Fibroblast of lung (primary cell): ENCODE results near the gene C20orf144. TPM values are rescaled to one million over a fixed set of nuclear protein-coding genes. Genes with fewer than 3 reads are reported as not detected.
A peak's percentile ranks its signal among the peaks of the same experiment; 100 is the strongest.

Experiments
- DNase-seq, 2 donors: peaks; one replicate each; pipeline versions ENCODE4 v3.0.0 to v3.0.0-alpha.2; 2010; ENCODE audit warnings: low read depth in 2 of 2
- H2AFZ ChIP-seq: 2 replicates; pipeline ENCODE4 v1.5.1; 2012; ENCODE audit warnings: low read length, control low read depth, inconsistent platforms
- H3K27ac ChIP-seq: 2 replicates; pipeline ENCODE4 v1.5.1; 2011; ENCODE audit warnings: low read length, control low read depth; ENCODE audit not compliant: insufficient read depth
- H3K27me3 ChIP-seq: 2 replicates; pipeline ENCODE4 v1.5.1; 2011; ENCODE audit warnings: mild to moderate bottlenecking, low read length; ENCODE audit not compliant: control insufficient read depth, insufficient read depth
- H3K36me3 ChIP-seq: 2 replicates; pipeline ENCODE4 v1.5.1; 2011; ENCODE audit warnings: low read length; ENCODE audit not compliant: control insufficient read depth, insufficient read depth
- H3K4me1 ChIP-seq: 2 replicates; pipeline ENCODE4 v1.5.1; 2011; ENCODE audit warnings: low read length; ENCODE audit not compliant: control insufficient read depth, insufficient read depth; ENCODE audit errors: extremely low read depth
- H3K4me2 ChIP-seq: 2 replicates; pipeline ENCODE4 v1.5.1; 2011; ENCODE audit warnings: low read length, control low read depth; ENCODE audit not compliant: insufficient read depth; ENCODE audit errors: extremely low read depth
- H3K4me3 ChIP-seq, 4 experiments: fragments of 200-600 bp in 1 of 4; sonication (generic) in 1 of 4; replicated peaks in 1 of 4; 2 replicates each; pipeline ENCODE4 v1.5.1; 2011 to 2016; ENCODE audit warnings: low read length in 4 of 4, low read depth in 3 of 4, mild to moderate bottlenecking in 3 of 4, control low read depth in 2 of 4, inconsistent platforms in 1 of 4, mixed read lengths in 1 of 4; ENCODE audit not compliant: insufficient read depth in 1 of 4; ENCODE audit errors: control extremely low read depth in 1 of 4
- H3K79me2 ChIP-seq: 2 replicates; pipeline ENCODE4 v1.5.1; 2012; ENCODE audit warnings: mild to moderate bottlenecking, low read length, inconsistent platforms; ENCODE audit not compliant: control insufficient read depth, insufficient read depth
- H3K9ac ChIP-seq: 2 replicates; pipeline ENCODE4 v1.5.1; 2011; ENCODE audit warnings: mild to moderate bottlenecking, low read length, control low read depth; ENCODE audit not compliant: insufficient read depth
- H3K9me3 ChIP-seq: 2 replicates; pipeline ENCODE4 v1.5.1; 2012; ENCODE audit warnings: low read depth, low read length; ENCODE audit not compliant: control insufficient read depth, insufficient read depth
- H4K20me1 ChIP-seq: 2 replicates; pipeline ENCODE4 v1.5.1; 2011; ENCODE audit warnings: low read length; ENCODE audit not compliant: control insufficient read depth, insufficient read depth; ENCODE audit errors: extremely low read depth
- EZH2 ChIP-seq: IDR thresholded peaks from 2 replicates; pipeline ENCODE4 v1.5.1; 2012; ENCODE audit warnings: low read length, control low read depth, mild to moderate bottlenecking; ENCODE audit errors: missing control alignments
- polyA plus RNA-seq, 2 donors: library from polyadenylated mRNA; depleted of rRNA in 1 of 2; stranded (reverse) in 1 of 2; unstranded in 1 of 2; fragments of >200 nt; gene quantifications; 2 replicates each; pipeline ENCODE4 v1.2.1, GENCODE V29; 2011 to 2012; ENCODE audit warnings: missing spikeins in 1 of 2
- total RNA-seq: library from RNA; depleted of rRNA; stranded (reverse); fragments of >200 nt; gene quantifications from 2 replicates; pipeline ENCODE4 v1.2.1, GENCODE V29; 2014
- TF ChIP-seq, protein P1 (sequence below), 2 donors: IDR thresholded peaks in 1 of 2; conservative IDR thresholded peaks in 1 of 2; 1 replicate in 1 of 2; 2 replicates in 1 of 2; pipeline ENCODE4 v1.5.1; 2011 to 2012; ENCODE audit warnings: low read length in 2 of 2, control low read depth in 1 of 2, inconsistent platforms in 1 of 2, low read depth in 1 of 2, mild to moderate bottlenecking in 1 of 2

C20orf144 gene
- total and polyA plus RNA-seq, 2 donors (not counting 1 experiment from before 2014, with no cell fraction given) = 0.10 to 0.17 TPM

DNA sequence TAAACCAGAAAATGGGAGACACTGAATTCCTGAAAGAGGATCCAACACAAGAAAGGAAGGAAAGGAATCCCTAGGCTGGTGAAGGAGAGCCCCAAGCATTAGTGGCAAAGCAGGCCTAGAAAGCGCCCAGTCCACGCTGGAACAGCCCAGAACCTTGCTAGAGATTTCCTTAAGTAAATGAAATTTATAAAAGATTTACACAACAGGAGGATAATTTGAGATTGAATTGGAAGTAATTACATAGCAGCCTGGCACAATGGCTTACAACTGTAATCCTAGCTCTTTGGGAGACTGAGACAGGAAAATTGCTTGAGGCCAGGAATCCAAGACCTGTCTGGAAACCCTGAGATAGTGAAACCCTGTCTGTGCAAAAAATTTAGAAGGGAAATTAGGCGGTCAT, 26.8 kb upstream of the C20orf144 start:
- Histone ChIP-seq H3K27ac (no peak overlapping the region), H3K9me3 (no peaks in the 10 kb centered on the region), H2AFZ (no peak overlapping the region), H3K36me3 (peaks cover 2% of the 10 kb centered on the region), H4K20me1 (no peaks in the 10 kb centered on the region), H3K27me3 (no peaks in the 10 kb centered on the region), H3K9ac (no peak overlapping the region), H3K4me1 (no peaks in the 10 kb centered on the region), H3K4me2 (no peak overlapping the region), H3K79me2 (no peaks in the 10 kb centered on the region), H3K4me3 (no peak overlapping the region)
- TF ChIP-seq EZH2 = no peak
- TF ChIP-seq, protein P1, sequence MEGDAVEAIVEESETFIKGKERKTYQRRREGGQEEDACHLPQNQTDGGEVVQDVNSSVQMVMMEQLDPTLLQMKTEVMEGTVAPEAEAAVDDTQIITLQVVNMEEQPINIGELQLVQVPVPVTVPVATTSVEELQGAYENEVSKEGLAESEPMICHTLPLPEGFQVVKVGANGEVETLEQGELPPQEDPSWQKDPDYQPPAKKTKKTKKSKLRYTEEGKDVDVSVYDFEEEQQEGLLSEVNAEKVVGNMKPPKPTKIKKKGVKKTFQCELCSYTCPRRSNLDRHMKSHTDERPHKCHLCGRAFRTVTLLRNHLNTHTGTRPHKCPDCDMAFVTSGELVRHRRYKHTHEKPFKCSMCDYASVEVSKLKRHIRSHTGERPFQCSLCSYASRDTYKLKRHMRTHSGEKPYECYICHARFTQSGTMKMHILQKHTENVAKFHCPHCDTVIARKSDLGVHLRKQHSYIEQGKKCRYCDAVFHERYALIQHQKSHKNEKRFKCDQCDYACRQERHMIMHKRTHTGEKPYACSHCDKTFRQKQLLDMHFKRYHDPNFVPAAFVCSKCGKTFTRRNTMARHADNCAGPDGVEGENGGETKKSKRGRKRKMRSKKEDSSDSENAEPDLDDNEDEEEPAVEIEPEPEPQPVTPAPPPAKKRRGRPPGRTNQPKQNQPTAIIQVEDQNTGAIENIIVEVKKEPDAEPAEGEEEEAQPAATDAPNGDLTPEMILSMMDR (conservative IDR thresholded peaks at IDR 0.05 in 1 of 2, IDR thresholded peaks at IDR 0.05 in 1 of 2; ENCODE audit: low read depth in 1 of 2, low read length in 2 of 2) = no peak
- no peak for DNase-seq

DNA sequence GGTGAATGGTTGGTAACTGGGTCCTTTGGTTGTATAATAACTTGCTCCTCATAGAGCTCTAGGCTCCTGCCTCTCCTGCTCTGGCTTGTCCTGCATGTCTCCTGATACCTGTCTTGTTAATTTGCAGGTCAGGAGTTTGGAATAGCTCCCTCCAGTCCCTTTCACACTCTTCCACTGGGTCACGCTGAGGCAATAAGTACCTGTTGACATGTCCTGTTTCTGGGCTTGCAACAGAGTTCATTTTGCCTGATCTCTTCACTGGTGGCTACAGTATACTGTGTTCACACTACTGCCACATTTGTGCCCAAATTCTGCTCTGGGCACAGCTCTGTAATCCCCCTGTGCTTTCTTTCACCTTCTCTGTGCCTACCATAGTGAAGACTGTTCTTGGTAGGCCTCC, 25.4 kb upstream of the C20orf144 start:
- no peaks in the 10 kb centered on the region for H3K4me1 ChIP-seq
- no peaks in the 10 kb centered on the region for H3K79me2 ChIP-seq
- no peak overlapping the region for H3K4me3 ChIP-seq
- no peaks in the 10 kb centered on the region for H3K27me3 ChIP-seq
- H4K20me1 ChIP-seq = no peaks in the 10 kb centered on the region
- H3K4me2 ChIP-seq = no peak overlapping the region
- H3K9ac ChIP-seq = no peak overlapping the region
- no peak for TF ChIP-seq EZH2
- TF ChIP-seq, protein P1 (conservative IDR thresholded peaks at IDR 0.05 in 1 of 2, IDR thresholded peaks at IDR 0.05 in 1 of 2; ENCODE audit: low read depth in 1 of 2, low read length in 2 of 2) = no peak
- H2AFZ ChIP-seq = no peak overlapping the region
- peaks cover 2% of the 10 kb centered on the region for H3K36me3 ChIP-seq
- H3K27ac ChIP-seq = no peak overlapping the region
- no peaks in the 10 kb centered on the region for H3K9me3 ChIP-seq
- no peak for DNase-seq

DNA sequence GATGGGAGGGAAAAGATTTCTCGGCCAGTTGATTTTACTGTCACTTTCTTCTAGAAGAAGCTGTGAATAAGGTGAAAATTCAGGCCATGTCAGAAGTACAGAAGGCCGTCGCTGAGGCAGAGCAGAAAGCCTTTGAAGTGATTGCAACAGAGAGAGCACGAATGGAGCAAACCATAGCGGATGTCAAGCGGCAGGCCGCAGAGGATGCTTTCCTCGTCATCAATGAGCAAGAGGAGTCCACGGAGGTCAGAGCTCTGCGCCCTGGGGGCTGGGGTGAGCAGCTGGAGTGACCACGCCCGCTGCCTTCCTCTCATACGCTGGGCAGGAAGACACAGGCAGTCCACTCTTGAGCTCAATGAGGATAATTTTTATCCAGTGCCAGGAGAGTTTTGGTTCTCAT, 21.8 kb upstream of the C20orf144 start:
- no peak overlapping the region for H3K4me3 ChIP-seq
- H3K36me3 ChIP-seq = peaks cover 5% of the 10 kb centered on the region
- peak in 1 of 2 donors; percentile 11 for DNase-seq
- H3K9ac ChIP-seq = no peak overlapping the region
- H3K4me1 ChIP-seq = no peaks in the 10 kb centered on the region
- H3K79me2 ChIP-seq = no peaks in the 10 kb centered on the region
- no peak overlapping the region for H3K27ac ChIP-seq
- H3K4me2 ChIP-seq = no peak overlapping the region
- H2AFZ ChIP-seq = no peak overlapping the region
- H3K27me3 ChIP-seq = no peaks in the 10 kb centered on the region
- TF ChIP-seq EZH2 = no peak
- TF ChIP-seq, protein P1 (conservative IDR thresholded peaks at IDR 0.05 in 1 of 2, IDR thresholded peaks at IDR 0.05 in 1 of 2; ENCODE audit: low read depth in 1 of 2, low read length in 2 of 2) = no peak
- H4K20me1 ChIP-seq = no peaks in the 10 kb centered on the region
- no peaks in the 10 kb centered on the region for H3K9me3 ChIP-seq
